Left lobe of liver (tissue), 2 donors: ENCODE data around the gene FCHO2. TPM values are rescaled to one million over a fixed set of nuclear protein-coding genes. Genes with fewer than 3 reads are reported as not detected.
"Not testable (repeated sequence)": the region's sequence is repeated elsewhere in the genome, so short reads cannot be mapped to it uniquely, and the experiment has no call there.

ENCODE experiments used
- ATAC-seq: fragments of 200-7000 bp; cut with Tn5 transposase; one replicate; pipeline ENCODE4 v1.9.1; 2020; ENCODE audit warnings: mild to moderate bottlenecking, moderate library complexity
- DNase-seq: peaks from one replicate; pipeline ENCODE4 v3.0.0-alpha.2; 2020; ENCODE audit warnings: low spot score
- total RNA-seq: library from RNA; stranded (reverse); gene quantifications from one replicate; pipeline ENCODE4 v1.2.1, GENCODE V29; 2021
- donor health status: DM: no; HTN: no; CAD: no; lungs with moderate emphysema.
- donor health status: DM: no; HTN: yes; CAD: no.

FCHO2 gene, protein sequence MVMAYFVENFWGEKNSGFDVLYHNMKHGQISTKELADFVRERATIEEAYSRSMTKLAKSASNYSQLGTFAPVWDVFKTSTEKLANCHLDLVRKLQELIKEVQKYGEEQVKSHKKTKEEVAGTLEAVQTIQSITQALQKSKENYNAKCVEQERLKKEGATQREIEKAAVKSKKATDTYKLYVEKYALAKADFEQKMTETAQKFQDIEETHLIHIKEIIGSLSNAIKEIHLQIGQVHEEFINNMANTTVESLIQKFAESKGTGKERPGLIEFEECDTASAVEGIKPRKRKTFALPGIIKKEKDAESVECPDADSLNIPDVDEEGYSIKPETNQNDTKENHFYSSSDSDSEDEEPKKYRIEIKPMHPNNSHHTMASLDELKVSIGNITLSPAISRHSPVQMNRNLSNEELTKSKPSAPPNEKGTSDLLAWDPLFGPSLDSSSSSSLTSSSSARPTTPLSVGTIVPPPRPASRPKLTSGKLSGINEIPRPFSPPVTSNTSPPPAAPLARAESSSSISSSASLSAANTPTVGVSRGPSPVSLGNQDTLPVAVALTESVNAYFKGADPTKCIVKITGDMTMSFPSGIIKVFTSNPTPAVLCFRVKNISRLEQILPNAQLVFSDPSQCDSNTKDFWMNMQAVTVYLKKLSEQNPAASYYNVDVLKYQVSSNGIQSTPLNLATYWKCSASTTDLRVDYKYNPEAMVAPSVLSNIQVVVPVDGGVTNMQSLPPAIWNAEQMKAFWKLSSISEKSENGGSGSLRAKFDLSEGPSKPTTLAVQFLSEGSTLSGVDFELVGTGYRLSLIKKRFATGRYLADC
- total RNA-seq = 9.4 TPM

DNA sequence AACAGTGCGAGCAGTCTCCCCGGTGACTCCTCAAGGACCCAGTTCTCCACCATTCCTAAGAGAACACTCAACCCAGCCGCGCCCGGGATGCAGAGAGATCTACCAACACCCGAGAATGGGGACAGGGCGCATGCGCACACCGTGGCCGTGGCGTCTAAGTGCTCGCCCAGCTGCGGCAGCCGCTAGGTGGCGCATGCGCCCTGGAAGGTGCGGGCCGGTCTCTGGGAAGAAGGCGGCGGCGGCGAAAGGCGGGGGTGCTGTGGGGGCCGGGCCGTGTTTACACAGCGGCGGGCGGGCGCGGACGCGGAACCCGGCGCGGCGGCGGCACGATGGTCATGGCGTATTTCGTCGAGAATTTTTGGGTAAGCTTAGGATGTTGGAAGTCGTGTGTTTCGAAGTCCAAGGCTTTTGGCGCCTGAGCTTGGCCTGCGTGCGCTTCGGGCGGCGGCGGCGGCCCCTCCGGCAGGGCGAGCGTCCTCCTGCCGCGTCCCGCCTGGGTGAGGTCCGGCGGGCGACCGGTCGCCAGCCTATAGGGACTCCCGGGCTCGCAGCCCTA is at the start of gene FCHO2:
TSS of gene FCHO2 (plus strand) at position 274 of the 556 bp plus-strand sequence. CDS start at position 330, 56 bp downstream.
- DNase-seq (peak; percentile 99), ATAC-seq (peak; percentile 94)

DNA sequence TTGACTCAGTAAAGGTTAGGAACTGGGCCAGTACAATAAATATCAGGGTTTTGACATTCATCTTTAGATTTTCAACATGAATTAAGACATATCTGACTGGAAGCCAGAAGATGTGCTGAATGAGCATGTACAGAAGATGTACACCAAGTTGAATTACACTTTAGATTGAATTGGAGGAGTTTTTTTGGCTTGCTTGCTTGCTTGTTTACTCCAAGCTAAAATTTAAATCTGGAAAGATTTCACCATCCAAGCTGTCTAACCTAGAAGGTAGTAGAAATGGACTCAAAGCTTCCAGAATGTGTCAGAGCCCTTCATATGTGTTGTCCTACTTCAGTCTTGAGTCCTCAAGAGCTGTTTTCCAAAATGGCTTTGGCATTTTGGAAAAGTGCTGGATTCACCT is 49.0 kb upstream of the FCHO2 start:
- ATAC-seq (no peak), DNase-seq (no peak)

DNA sequence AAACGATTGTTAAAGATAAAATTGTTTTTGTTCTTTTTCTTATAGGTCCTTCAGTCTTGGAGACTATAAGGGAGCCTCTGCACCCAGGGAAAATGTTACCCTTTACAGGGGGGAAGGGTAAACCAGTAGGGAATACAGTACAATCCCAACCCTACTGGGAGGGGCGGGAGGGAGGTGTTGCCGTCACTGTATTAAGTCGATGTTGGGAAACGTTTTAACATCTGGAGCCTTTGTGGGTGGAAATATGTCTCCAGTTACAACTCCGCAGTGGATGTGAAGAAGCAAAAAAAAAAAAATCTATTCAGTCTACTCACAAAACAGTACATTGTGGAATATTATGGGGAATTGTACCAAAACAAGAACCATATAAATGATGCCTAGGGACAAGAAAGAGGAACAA is 47.2 kb upstream of the FCHO2 start:
- no peak for DNase-seq
- no peak for ATAC-seq

DNA sequence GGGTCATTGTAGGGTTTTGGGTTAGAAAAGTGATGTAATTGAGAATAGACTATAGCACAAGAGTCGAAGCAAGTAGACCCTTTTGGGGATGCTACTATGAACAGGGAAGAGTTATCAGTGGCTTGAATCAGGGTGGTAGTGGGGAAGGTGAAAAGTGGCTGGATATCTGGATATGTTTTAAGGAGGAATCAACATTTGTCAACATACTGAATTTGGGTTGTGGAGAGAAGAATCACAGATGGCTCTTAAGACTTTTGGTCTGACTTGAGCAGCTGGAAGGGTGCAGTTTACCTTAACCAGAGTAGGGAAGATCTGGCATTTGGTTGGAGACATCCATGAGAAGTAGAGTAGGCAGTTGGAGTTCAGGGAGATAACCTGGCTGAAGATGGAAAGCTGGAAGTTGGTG is 38.5 kb upstream of the FCHO2 start:
- DNase-seq (no peak), ATAC-seq (no peak)

DNA sequence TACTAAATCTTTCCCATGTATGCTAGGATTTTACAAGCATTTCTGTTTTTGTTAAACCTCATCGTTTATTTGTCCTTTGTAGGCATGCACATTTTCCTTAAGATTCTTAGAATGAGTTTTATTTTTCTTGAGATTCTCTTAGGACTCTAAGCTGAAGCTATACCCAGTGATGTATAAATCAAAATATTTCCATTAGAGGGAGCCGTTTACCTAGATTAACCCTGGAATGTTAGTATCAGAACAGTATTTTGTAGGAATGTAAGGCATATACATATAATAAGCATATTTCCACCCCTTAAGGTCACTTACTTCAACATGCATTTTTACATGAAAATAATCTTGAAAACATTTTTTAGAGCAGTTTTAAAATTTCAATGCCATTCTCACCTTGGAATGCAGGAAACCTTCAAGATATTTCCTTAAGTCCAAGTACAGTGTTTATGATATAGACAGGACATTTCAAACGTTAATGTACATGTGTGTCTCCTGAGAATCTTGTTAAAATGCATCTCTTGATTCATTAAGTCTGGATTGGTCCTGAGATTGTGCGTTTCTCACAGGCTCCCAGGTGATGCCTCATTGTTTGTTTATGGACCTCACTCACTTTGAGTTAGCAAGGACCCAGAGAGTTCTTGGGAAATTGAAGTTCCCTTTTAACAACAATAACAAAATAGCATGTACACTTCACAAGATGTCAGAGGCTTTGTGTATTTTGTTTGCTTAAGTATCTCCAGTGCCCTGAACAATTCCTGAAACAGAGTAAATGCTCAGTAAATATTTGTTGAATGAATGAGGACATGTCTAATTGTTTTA is 34.9 kb upstream of the FCHO2 start:
- no peak for DNase-seq
- peak; percentile 54 for ATAC-seq

DNA sequence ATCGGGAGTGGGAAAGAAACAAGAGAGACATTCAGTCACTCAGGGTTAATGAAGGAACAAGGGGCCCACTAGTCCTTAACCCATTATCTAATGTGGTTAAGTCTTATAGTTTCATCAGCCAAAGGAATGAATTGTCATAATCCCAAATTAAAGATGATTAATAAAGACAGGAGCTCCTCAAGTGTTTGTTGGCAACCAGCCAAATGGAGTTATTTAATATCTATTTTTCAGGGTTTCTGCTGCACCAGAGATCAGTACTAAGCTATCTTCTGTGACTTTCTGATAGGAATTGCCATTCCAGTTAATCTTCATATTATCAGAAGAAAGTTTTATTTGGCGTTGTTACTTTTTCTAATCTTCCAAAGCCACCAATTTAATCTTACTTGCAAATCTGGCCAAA is 34.0 kb upstream of the FCHO2 start:
- ATAC-seq (no peak), DNase-seq (no peak)

DNA sequence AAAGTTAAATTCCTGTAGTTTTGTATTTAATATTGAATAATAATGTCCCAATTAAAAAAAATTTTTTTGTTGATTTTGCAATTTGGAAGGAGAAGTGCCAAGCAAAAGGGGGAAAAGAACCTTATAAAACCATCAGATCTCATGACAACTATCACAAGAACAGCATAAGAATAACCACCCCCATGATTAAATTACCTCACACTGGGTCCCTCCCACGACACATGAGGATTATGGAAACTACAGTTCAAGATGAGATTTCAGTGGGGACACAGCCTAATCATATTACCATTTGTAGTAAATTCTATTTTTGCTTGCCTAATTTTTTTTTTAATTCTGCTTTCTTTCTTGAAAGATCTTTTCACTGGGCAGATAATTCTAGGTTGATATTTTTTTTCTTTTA is 33.4 kb upstream of the FCHO2 start:
- ATAC-seq (no peak), DNase-seq (no peak)

DNA sequence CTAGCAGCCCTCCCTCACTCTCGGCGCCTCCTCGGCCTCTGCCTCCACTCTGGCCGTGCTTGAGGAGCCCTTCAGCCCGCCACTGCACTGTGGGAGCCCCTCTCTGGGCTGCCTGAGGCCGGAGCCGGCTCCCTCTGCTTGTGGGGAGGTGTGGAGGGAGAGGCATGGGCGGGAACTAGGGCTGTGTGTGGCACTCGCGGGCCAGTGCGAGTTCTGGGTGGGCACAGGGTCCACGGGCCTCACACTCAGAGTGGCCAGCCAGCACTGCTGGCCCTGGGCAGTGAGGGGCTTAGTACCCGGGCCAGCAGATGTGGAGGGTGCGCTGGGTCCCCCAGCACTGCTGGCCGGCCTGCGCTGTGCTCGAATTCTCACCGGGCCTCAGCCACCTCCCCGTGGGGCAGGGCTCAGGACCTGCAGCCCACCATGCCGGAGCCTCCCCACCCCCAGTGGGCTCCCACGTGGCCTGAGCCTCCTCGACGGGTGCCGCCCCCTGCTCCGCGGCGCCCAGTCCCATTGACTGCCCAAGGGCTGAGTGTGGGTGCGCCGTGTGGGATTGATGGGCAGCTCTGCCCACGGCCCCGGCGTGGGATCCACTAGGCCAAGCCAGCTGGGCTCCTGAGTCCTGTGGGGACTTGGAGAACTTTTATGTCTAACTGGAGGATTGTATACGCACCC is 30.4 kb upstream of the FCHO2 start:
- no peak for DNase-seq
- no peak for ATAC-seq

DNA sequence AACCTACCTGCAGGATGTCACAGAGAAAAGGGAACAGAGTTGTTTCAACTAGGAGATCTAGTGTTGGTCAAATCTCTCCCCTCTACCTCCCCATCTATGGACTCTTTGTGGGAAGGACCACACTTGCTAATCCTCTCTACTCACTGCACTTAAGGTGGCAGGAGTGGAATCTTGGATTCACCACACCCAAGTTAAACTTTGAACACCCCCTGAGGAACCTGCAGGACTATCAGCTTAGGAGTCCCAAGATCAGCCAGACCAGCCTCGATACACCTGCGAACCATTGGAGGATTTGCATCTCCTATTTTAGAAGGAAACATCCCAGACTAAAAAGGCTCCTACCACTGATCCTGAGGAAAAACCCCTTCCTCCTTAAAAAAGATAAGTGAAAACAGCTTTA is 23.2 kb upstream of the FCHO2 start:
- ATAC-seq, DNase-seq: not testable (repeated sequence)

DNA sequence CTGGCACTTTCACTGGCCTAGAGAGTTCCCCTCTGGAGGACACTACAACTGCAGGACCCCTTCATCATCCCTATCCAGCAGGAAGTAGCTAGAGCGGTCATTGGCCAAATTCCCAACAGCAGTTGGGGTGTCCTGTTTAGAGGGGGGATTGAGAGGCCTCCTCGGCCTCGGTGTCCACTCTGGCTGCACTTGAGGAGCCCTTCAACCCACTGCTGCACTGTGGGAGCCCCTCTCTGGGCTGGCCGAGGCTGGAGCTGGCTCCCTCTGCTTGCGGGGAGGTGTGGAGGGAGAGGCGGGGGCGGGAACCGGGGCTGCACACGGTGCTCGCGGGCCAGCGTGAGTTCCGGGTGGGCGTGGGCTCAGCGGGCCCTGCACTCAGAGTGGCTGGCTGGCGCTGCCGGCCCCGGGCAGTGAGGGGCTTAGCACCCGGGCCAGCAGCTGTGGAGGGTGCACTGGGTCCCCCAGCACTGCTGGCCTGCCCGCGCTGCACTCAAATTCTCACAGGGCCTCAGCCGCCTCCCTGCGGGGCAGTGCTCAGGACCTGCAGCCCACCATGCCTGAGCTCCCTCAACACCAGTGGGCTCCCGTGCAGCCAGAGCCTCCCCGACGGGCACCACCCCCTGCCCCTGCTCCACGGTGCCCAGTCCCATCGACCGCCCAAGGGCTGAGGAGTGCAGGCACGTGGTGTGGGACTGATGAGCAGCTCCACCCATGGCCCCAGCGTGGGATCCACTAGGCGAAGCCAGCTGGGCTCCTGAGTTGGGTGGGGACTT is 20.7 kb upstream of the FCHO2 start:
- not testable (repeated sequence) for DNase-seq

DNA sequence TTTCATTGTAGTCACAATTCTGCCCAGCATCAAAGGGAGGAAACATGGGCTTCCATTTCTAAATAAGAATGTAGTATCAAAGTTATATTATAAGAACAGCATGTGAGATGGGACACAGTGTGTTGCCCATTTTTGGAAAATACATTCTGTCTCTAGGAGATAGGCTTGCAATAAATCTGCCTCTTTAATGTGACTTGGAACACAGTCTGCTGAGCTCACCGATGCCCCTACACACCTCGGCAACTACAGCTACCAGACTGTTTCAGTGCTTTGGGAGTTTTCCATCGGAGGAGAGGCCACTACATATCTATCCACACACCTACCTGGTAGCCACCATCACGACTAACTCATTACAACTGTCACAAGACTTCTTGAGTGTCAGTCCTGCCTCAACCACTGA is 18.9 kb upstream of the FCHO2 start:
- no peak for ATAC-seq
- no peak for DNase-seq

More for the DNA sequence above, 20.7 kb upstream of the FCHO2 start:
- not testable (repeated sequence) for ATAC-seq

DNA sequence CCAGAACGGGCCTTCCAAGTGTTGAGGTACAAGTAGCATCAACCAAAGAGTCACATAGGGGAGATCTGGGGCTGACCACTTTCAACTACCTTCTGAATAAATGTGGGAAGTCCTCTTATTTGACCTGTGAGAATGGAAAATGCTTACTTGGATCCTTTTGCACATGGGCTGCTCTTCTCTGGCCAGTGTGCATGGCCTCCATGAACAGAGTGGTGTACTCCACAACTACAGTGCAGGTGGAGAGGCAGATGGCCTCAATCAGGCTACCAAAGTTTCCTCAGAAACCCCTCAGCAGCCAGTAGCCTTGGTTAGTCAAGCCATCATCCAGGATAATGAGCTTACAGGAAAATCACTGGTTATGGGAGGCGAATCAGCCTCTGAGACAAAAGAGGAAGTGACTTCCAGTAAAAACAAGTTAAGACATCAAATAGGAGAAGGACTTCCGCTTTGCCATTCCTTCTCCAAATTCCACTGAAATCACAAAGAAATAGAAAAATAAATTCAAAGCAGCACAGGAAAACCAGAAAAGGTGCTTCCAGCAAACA is 18.3 kb upstream of the FCHO2 start:
- DNase-seq (no peak), ATAC-seq (peak; percentile 19)

DNA sequence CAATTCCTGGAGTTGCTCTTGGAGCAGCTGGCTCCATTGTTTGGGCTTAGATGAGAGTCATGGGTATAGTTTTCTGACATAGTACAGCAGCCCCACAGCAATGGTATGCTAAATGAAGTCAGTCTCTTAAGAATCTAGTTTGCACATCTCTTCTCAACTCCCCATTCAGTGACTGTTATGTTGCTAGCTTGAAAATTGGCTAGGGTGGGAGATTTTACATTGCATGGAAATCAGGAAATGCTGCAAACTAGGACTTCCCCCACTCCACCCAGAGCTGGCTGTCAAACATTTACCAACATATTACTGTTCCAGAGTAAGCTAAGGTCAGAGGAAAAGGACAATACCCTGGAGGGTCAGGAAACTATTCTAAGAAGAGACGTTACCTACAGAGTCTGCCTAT is 17.6 kb upstream of the FCHO2 start:
- DNase-seq (no peak), ATAC-seq (peak; percentile 72)

DNA sequence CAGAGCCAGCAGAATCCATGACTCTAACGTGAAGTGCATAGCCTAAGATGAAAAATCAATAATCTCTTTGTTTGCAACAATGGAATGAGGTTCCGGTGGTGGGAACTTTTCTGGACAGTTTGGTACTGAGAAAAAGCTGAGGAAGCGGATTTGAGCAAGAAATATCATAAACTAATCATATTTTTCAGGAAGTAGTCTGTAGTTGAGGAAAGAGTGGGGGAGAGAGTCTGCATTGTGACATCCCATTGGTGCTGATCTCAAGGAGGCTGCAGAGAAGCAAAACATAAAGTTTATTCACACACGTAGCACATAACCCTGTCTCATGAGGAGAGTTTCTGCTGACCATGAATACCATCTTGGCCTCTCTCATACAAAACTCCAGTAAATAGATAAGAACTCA is 15.8 kb upstream of the FCHO2 start:
- no peak for DNase-seq
- ATAC-seq = peak; percentile 53

DNA sequence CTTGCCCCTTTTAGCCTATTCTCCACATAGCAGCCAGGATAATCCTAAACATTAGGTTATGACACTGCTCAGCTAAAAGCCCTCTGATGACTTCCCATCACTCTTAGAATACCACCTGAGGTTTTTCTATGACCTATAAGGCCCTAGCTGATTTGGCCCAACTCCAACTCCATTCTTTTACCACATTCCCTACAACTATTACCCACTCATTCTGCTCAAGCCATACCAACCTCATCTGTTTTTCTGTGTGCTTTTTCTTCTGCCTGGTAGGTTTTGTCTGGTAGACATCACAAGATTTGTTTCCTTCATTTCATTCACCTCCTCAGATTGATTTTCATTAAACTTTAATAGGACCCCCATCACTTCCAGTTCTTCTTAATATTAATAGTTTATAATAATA is 12.5 kb upstream of the FCHO2 start:
- ATAC-seq (no peak), DNase-seq (no peak)

DNA sequence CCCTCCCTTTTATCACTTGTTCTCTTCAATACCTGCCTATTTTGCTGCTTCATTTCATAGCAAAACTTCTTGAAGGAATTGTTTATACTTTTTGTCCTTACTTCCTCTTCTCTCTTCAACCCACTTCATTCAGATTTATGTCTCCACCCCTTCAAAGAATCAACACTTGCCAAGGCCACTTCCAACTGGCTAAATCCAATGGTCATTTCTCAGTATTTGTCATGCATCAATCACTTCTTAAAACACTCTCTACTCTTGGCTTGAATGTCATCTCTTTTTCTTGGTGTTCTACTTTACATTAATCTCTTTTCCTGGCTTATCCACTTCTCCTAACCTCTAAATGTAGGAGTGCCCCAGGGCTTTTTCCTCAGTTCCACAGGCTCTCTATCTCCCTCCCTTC is 8.3 kb upstream of the FCHO2 start:
- no peak for ATAC-seq
- DNase-seq = no peak

DNA sequence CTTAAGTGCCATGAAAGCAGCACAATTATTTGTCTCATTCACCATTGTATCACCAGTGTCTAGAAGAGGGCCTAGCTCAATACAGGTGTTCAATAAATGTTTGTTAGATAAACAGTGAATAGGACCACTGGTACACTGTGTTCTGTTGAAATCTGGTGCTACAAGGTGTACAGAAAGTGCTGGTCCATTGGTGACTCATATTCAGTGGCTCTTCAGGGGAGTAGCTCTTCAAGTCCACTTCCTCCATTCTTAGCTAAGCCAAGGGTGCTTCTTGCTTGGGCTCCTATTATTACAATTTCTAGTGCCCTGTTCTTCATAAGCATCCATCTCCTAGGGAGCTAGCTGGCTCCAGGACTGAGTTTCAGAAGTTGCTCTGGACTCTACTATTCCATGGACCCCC is 6.4 kb upstream of the FCHO2 start:
- DNase-seq (no peak), ATAC-seq (no peak)

DNA sequence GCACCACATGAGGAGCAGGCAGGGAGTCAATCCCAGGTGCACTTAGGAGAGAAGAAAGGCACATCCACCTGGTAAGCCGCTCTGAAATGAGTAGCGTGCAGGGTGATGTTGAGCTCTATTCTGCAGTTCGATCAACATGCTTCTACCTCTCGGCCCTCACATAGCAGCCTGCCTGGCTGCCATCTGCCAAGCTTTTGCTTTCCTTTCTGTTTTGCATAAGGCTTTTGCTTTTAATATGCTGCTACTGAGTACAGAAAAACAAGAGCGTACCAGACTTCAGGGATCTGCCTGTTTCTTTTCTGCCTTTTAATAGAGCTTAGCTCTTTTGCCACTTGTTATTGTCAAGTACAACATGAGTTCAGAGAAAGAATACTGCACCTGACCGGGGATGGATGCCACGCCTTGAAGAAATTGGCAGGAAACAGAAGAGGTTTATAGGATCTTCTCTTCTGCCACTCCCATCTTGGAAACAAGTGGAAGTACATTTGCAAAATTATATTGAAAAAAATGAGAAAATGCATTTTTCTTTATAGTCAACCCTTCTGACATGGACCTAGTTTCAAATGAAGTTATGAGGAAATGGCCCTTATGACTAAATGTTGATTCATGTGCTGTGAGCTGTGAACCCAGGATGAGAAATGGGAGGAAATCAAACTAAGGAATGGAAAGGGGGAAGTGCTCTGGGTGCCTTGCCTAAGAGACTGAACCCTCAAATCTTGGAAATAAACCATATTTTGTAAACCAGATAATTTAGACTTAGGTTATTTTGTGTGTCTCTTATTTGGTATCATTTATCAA is 4.0 kb upstream of the FCHO2 start:
- DNase-seq (no peak), ATAC-seq (no peak)

DNA sequence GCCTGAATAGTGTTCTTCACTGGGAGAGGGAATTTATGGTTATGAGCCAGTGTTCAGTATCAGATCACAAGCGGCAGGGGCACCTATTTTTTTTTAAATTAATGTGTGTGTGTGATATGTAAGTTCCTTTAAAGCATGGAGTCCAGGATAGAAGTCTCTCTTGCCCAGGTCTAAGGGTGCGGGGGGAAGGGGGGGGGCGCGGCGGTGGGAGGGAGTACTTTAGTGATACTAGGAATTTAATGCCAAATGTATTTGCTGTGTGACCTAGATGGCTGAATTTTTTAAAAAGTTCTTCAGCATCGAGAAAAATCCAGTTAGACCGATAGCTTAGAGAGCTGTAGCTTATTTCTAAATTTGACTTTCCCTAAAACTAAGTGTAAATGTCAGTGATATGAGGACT is 1.5 kb upstream of the FCHO2 start:
- ATAC-seq = no peak

More for the DNA sequence above, 1.5 kb upstream of the FCHO2 start:
- DNase-seq = no peak
